Measurements from ENCODE around the gene CNIH3. TPM values are rescaled to one million over a fixed set of nuclear protein-coding genes. Genes with fewer than 3 reads are reported as not detected.

CNIH3 gene
- total RNA-seq, 2 donors from 2014 or later: 0.36 to 7.2 TPM

DNA sequence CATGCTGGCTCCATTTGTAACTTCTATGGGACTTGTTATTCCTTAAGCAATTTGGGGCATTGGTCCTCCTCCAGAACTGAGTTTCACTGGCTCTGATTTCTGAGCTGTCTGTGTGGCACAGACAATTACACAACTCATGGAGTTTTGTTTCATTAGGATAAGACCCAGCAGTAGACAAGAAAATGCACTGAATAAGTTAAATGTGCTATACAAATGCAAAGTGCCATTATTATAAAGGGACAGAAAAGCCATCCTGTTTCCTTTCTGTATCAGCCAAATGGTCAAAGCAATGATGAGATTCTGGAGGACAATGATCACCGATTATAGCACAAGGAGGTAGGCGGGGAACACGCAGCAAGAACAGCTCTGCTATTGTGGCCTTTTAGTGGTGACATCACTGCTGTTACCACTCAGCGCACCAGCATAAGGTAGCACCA is 81.9 kb downstream of the CNIH3 start:
- intact Hi-C loops (cut with DNase I): no loop called here
- no peaks in the 10 kb centered on the region for H3K27me3 ChIP-seq (replicated peaks; ENCODE audit: insufficient read depth)
- H3K4me3 ChIP-seq: no peak overlapping the region
- no peak overlapping the region for H3K27ac ChIP-seq
- 94% methylated on average over 4 of the region's 4 CpGs for WGBS
- H3K4me1 ChIP-seq (replicated peaks): no peaks in the 10 kb centered on the region
- TF ChIP-seq POLR2A (IDR thresholded peaks at IDR 0.05) (no peak), POLR2AphosphoS5 (IDR thresholded peaks at IDR 0.05) (no peak)
- TF ChIP-seq, protein P1, sequence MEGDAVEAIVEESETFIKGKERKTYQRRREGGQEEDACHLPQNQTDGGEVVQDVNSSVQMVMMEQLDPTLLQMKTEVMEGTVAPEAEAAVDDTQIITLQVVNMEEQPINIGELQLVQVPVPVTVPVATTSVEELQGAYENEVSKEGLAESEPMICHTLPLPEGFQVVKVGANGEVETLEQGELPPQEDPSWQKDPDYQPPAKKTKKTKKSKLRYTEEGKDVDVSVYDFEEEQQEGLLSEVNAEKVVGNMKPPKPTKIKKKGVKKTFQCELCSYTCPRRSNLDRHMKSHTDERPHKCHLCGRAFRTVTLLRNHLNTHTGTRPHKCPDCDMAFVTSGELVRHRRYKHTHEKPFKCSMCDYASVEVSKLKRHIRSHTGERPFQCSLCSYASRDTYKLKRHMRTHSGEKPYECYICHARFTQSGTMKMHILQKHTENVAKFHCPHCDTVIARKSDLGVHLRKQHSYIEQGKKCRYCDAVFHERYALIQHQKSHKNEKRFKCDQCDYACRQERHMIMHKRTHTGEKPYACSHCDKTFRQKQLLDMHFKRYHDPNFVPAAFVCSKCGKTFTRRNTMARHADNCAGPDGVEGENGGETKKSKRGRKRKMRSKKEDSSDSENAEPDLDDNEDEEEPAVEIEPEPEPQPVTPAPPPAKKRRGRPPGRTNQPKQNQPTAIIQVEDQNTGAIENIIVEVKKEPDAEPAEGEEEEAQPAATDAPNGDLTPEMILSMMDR (IDR thresholded peaks at IDR 0.05): no peak
- DNase-seq (ENCODE audit: low spot score): no peak
- H3K36me3 ChIP-seq: no peaks in the 10 kb centered on the region
- H3K9me3 ChIP-seq: no peaks in the 10 kb centered on the region

DNA sequence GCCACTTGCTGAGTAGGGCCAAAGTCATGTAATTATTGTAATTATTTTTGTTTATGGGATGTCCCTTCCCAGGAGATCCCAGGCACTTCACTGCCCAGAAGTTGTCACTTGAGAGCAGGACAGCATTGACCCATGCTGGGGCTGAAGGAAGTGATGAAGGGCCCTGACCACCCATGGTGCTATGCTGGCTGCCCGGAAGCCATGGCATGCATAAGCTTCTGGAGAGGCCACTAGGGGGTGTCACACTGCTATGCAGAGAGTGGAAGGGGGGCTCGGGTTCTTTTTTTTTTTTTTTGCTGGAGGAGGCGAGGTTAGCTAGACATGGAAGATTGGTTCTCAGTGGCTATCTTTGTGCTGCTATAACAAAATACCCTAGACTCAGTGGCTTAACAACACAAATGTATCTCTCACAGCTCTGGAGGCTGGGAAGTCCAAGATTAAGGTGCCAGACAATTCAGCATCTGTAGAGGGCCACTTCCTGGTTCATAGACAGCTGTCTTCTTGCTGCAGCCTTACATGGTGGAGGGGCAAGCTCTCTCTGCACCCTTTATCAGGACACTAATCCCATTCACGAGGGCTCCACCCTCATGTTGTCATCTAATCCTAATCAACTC is 84.9 kb downstream of the CNIH3 start:
- WGBS: 80% methylated on average over 4 of the region's 4 CpGs
- intact Hi-C loops (cut with DNase I): no loop called here
- TF ChIP-seq POLR2A (IDR thresholded peaks at IDR 0.05): no peak
- TF ChIP-seq, protein P1 (IDR thresholded peaks at IDR 0.05): no peak
- TF ChIP-seq POLR2AphosphoS5 (IDR thresholded peaks at IDR 0.05): no peak

DNA sequence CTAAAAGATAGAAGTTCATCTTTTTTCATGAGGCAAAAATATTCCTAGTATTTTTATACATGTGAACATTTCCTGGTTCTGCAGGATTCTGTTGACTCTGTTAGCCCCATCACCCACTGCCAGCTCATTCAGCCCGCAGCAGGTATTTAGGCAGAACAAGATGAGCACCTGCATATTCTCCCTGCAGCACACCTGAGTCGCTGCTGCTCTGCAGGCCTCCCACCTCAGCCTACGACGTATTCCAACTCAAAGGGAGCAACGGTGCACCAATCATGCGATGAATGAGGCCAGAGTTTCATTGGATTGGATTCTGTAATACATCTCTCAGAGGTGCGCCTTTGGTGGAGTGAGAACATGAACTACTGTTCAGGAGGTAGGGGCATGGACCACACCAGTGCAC is 87.6 kb downstream of the CNIH3 start:
- Histone ChIP-seq H3K27ac (no peak overlapping the region), H3K4me3 (no peak overlapping the region), H3K27me3 (replicated peaks; ENCODE audit: insufficient read depth) (no peaks in the 10 kb centered on the region), H3K36me3 (no peaks in the 10 kb centered on the region), H3K9me3 (no peaks in the 10 kb centered on the region), H3K4me1 (replicated peaks) (no peaks in the 10 kb centered on the region)
- DNase-seq (ENCODE audit: low spot score): no peak
- intact Hi-C loops (cut with DNase I): no loop called here
- TF ChIP-seq POLR2AphosphoS5 (IDR thresholded peaks at IDR 0.05) (no peak), POLR2A (IDR thresholded peaks at IDR 0.05) (no peak)
- TF ChIP-seq, protein P1 (IDR thresholded peaks at IDR 0.05): no peak
- whole genome bisulfite sequencing: 73% methylated on average over 7 of the region's 7 CpGs

More for the DNA sequence above, 84.9 kb downstream of the CNIH3 start:
- no peaks in the 10 kb centered on the region for H3K4me1 ChIP-seq (replicated peaks)
- no peaks in the 10 kb centered on the region for H3K9me3 ChIP-seq
- H3K27me3 ChIP-seq (replicated peaks; ENCODE audit: insufficient read depth): no peaks in the 10 kb centered on the region
- no peak overlapping the region for H3K27ac ChIP-seq
- no peak overlapping the region for H3K4me3 ChIP-seq
- DNase-seq (ENCODE audit: low spot score): no peak
- no peaks in the 10 kb centered on the region for H3K36me3 ChIP-seq

GRCh38 chr1:224704107-224704735 is 88.1 kb downstream of the CNIH3 start:
- intact Hi-C loops (cut with DNase I): no loop called here
- no peak overlapping the region for H3K4me3 ChIP-seq

DNA sequence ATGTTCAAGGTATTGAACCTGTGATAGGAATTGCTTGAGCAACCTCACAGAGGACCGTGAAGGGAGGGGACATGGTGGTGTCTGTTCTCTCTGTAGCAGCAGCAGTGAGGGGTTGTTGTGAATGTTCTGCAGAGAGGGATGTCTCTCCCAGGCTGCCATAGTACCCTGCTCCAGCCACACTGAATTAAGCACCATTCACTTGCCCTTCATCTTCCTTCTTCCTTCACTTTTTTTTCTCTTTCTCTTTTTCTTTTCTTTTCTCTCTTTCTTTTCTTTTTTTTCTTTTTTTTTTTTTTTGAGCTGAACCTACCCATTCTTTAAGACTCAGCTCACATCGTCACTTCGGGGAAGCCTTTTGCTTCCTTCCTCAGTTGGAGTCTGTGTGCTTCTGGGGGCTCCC is 89.5 kb downstream of the CNIH3 start:
- H3K36me3 ChIP-seq: no peaks in the 10 kb centered on the region
- 83% methylated on average over 3 of the region's 3 CpGs for WGBS
- DNase-seq (ENCODE audit: low spot score): no peak
- no peak overlapping the region for H3K4me3 ChIP-seq
- TF ChIP-seq POLR2A (IDR thresholded peaks at IDR 0.05) (no peak), POLR2AphosphoS5 (IDR thresholded peaks at IDR 0.05) (no peak)
- TF ChIP-seq, protein P1 (IDR thresholded peaks at IDR 0.05): no peak
- H3K27me3 ChIP-seq (replicated peaks; ENCODE audit: insufficient read depth): no peaks in the 10 kb centered on the region
- no peak overlapping the region for H3K27ac ChIP-seq
- no peaks in the 10 kb centered on the region for H3K4me1 ChIP-seq (replicated peaks)
- intact Hi-C loops (cut with DNase I): no loop called here
- no peaks in the 10 kb centered on the region for H3K9me3 ChIP-seq

More at GRCh38 chr1:224704107-224704735, 88.1 kb downstream of the CNIH3 start:
- no peak for TF ChIP-seq POLR2A (IDR thresholded peaks at IDR 0.05)
- no peak for DNase-seq (ENCODE audit: low spot score)
- WGBS: 89% methylated on average over 8 of the region's 8 CpGs
- H3K36me3 ChIP-seq: no peaks in the 10 kb centered on the region
- H3K9me3 ChIP-seq: no peaks in the 10 kb centered on the region
- no peaks in the 10 kb centered on the region for H3K27me3 ChIP-seq (replicated peaks; ENCODE audit: insufficient read depth)
- H3K27ac ChIP-seq: no peak overlapping the region
- H3K4me1 ChIP-seq (replicated peaks): no peaks in the 10 kb centered on the region
